GM18951 (cell line): Measurements from ENCODE around the gene VTI1A.

Experiments
- POLR2A ChIP-seq: IDR thresholded peaks from 4 replicates; pipeline ENCODE4 v1.6.1; 2011; ENCODE audit warnings: mild to moderate bottlenecking; ENCODE audit not compliant: insufficient read length, insufficient read depth; ENCODE audit errors: extremely low read depth
- in situ Hi-C: fragments of 300-500 bp; cut with MboI; formaldehyde crosslinking; loops from one replicate; pipeline ENCODE4 v1.12.0; 2022; ENCODE audit warnings: low sequenced_read_pairs, mixed read lengths, inconsistent platforms; ENCODE audit not compliant: unreplicated experiment

The VTI1A gene

DNA sequence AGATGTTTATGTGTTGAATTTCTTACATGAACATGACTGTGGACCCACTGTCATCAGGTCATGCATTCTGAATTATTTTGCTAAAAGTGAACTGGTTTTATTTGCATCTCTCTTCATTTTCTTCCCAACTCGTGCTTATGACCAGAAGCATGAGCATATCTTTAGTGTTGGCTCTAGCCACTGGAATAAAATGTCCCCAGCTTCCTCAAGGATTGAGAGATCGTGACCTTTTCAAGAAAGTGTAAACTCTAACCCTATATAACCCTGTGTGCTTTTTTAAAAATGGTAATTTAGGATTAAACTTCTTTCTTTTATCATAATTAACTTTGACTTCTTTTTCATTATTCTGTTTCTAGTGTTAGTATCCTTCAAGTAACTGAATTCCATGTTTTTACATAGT, 55.5 kb downstream of the VTI1A start:
- in situ Hi-C loops, result no loop called here
- no peak for TF ChIP-seq POLR2A

DNA sequence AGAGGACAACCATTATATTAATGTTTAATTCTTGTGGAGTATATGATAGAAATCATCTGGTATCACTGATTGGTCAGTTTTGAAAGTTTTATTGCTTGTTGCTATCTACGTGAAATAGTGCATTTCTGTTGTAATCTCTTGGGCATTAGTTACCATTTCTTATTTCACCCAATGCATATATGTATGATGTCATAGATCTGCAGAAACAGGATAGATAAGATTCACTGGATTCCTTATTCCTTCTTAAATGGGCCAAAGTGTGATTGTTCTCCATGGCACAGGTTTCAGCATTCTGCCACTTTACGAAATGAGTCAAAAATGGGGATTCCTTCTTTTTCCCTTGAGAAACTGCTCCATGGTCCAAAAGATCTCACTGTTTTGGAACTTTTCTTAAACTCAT, 56.6 kb downstream of the VTI1A start:
- in situ Hi-C loops, result no loop called here
- no peak for TF ChIP-seq POLR2A

DNA sequence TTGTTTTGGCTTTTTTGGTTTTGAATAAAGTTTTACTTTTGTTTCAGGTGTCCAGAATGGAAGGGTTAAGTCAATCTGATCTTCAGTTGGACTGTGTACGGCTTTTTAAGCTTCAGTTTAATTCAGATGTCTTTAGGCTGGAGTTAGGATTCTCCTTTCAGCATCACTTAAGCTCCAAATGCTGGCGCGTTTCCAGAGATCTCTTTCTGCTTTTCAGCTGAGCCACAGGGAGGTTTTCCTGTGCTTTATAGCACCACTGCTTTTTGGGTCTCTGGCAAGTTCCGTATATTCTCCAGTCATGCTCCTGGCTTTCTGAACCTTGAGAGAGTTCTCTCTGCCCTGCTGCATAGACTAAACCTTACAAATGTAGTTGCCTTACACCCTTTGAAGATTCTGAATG, 60.0 kb downstream of the VTI1A start:
- in situ Hi-C loops, result no loop called here
- no peak for TF ChIP-seq POLR2A

DNA sequence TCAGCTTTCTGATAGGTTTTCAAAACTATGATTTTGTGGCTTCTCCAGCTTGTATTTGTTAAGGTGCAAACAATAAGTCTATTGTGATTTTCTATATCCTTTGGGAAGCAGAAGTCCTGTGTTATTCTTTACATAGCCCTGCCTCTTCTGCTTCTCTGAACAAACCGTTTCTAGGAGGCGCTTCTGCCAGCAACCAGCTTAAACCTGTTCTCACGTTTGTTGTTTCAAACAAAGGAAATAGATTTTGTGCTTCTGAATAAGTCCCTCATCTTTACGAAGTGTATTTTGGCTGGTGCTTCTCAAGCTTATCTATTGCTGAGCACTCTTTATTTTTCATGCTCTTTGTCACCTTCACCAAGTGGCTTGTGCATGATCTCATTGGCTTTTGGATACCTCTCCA, 61.0 kb downstream of the VTI1A start:
- in situ Hi-C loops, result no loop called here
- no peak for TF ChIP-seq POLR2A

DNA sequence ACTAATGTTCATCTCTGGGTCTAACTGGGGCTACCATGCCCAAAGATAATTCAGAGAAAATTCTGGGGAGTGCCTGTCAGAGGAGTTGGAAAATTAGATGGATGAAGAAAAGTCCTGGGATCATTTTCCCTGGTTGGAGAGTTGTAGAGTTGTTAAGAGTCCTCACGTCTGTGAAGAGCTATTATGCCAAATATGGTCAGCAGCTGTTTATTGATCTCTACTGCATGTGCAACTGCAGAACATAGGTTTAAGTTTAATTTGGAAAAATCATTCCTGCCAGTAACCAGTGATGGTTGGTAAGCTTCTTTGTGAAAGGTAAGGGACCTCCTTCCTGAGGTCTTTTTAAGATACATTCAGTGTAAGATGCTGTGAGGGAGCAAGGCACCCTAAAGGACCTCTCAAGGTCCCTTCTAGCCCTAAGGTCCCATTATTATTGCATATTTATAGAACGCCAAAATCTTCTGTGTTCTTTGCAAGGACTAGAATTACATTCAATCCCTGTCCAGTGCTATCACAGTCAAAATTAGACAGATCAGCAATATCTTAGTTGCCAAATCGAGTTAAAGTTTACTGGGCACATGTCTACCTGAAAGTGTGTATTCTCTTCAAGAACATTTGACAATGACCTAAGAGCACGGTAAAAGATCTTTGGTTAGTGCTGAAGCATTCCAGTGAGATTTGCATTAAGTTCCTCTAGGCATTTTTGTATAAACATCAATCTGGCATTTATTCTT, 62.7 kb downstream of the VTI1A start:
- no peak for TF ChIP-seq POLR2A
- in situ Hi-C loops, result no loop called here

DNA sequence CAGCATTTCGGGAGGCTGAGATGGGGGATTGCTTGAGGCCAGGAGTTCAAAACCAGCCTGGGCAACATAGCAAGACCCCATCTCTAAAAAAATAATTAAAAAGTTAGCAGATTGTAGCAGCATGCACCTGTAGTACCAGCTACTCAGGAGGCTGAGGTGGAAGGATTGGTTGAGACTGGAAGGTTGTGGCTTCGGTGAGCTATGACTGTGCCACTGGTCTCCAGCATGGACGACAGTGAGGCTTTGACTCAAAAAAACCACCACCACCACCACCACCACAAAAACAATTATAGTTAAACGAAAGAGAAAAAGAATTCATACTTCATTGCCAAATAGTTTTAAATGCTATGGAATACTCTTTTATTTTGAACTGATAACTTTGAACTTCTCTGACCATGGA, 63.4 kb downstream of the VTI1A start:
- TF ChIP-seq POLR2A, result no peak
- in situ Hi-C loops, result no loop called here

DNA sequence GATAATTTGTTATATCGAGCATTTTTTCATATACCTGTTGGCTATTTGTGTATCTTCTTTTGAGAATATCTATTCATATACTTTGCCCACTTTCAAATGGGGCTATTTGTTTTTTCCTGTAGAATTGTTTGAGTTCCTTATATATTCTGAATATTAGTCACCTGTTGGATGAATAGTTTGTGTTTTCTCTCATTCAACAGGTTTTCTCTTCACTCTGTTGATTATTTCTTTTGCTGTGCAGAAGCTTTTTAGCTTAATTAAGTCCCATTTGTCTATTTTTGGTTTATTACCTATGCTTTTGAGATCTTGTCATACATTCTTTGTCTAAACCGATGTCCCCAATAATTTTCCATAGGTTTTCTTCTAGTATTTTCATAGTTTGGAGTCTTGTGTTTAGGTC, 65.3 kb downstream of the VTI1A start:
- in situ Hi-C loops, result no loop called here
- no peak for TF ChIP-seq POLR2A

DNA sequence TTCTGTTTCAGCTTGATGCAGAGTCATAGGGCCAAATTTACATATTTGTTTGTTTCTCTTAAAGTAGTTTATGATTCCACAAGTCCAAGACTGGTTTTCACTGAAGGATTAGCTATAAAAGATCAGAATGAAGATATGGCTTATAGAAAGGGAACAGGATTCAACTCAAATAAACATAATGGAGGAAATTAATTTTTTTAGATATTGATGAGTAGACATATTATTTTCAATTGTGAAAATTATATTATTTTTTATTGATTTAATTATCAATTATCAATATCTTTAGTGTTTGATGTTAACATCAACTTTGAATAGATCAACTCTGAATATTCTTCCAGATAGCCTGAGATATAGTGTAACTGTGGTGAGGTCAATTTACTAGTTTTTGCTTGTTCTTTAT, 68.1 kb downstream of the VTI1A start:
- no peak for TF ChIP-seq POLR2A
- in situ Hi-C loops, result no loop called here

DNA sequence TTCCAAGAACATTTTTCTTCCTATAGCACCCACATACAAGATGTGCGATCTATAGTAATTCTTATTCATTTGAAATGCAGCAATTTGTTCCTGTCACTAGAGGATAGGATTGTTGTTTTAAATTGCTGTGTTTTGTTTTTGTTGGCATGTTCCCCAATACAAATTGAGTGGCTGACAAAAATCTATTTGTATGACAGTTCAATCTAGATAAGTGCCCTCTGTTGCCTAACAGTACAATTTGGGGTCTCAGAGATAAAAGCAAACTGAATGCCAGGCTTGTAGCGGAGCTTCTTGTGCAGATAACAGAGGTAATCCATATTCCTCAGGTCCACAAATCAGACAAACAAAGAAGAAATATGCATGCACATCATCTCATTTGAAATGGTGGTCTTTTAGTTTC, 68.8 kb downstream of the VTI1A start:
- in situ Hi-C loops, result no loop called here
- TF ChIP-seq POLR2A, result no peak

DNA sequence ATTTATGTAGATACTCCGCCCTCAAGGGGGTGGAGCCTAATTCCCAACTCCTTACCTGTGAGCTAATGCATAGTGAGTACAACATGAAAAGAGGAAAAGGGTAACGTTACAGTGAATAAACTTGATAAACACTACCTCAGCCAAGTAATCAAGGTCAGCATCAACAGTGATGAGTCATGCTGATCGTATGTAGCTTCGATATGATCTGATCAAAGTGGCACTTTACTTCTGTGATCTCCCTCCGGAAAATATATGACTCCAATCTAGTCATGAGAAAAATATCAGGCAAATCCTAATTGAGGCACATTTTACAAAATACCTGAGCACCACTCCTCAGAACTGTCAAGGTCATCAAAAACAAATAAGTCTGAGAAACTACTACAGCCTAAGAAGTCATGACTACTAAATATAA, 70.4 kb downstream of the VTI1A start:
- TF ChIP-seq POLR2A, result no peak
- in situ Hi-C loops, result no loop called here

DNA sequence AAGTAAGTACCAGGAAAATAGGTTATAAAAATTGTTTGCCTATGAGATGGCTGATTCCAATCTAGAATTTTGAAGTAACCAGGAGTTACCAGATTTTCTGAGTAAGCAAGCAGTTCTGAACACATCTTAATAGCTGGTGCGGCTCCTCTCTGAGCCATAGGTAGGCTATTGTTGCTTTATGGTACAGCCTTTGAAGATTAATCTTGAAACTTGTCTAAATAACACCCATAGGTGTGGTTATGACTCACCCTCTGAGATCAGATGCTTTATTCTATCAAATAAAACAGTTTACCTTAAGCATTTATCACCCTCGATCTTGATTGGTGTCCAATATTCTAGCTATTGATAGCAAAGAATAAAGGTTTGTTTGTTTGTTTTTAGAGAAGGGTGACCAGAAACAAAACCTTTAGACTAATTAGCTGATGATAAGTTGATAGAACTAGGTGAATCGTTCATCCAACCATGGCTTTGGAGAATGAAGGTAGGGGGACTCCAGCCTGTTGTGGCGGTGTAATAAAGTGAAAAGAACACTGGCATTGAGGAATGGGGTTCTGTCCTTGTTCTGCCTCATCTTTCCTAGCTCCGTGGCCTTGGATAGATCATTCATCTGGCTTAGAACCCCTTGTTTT, 72.2 kb downstream of the VTI1A start:
- TF ChIP-seq POLR2A, result no peak
- in situ Hi-C loops, result no loop called here

DNA sequence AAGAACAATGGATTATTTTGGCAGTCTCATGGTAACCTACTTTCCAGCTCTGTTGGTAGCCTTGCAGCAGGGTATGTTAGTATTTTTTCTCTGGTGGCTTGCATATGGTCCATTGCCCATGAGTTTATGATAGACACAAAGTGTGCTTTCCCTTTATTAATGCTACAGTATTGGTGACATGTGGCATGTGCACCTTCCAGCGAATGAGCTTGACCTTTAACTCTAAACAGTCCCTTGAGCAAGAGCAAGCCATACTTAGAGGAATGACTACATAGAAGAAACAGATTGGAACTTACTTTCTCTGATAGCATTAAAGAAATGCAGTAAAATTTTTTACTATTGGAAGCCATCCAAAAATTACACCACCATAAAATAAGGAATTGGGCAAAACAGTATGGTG, 73.9 kb downstream of the VTI1A start:
- in situ Hi-C loops, result no loop called here

DNA sequence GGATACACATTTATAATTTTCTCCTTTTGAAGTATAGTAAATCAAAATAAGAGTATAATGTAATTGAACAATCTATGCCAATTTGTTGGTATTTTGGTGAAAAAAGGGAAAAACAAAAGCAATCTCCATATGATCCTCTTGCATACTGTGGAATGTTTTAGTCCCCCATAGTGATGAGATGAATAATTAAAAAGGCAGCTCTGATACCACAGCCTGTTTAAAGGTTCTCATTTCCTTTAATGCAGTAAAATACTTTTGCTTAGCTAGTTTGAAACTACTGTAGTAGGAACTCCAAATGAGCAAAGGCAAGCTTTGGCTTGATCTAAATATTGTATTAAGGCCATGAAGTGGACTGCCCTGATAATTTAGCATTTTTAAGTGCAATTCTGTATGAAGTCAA, 77.6 kb downstream of the VTI1A start:
- in situ Hi-C loops, result no loop called here
- TF ChIP-seq POLR2A, result no peak

More for the DNA sequence above, 73.9 kb downstream of the VTI1A start:
- TF ChIP-seq POLR2A, result no peak

DNA sequence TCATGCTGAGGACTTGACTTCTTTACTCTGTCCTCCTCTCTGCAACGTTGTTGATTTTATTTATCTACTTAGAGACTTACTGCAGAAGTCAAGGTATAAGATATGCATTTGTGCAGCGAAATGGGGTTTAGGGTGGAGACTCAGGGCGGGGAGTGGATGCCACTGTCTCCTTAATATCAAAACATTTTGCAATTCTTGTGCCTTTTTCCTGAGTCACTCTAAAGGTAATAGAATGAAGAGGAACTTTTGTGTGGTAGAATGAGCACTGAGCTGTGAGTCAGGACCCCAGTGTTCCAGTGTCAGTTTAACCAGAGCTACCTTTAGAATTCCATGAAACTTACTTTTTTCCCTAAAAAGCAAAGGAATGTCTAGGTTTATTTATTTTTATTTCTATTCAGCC, 78.2 kb downstream of the VTI1A start:
- in situ Hi-C loops, result no loop called here
- no peak for TF ChIP-seq POLR2A
